GM06990 (cell line): ENCODE measurements around the gene LAT.

Source experiments
- DNase-seq: peaks from one replicate; pipeline ENCODE4 v3.0.0-alpha.2; 2011; ENCODE audit not compliant: insufficient read length; ENCODE audit errors: extremely low read depth
- H3K27me3 ChIP-seq: replicated peaks from 2 replicates; pipeline ENCODE4 v1.6.0; 2011; ENCODE audit warnings: low read length; ENCODE audit not compliant: control insufficient read depth, insufficient read depth
- H3K36me3 ChIP-seq: 2 replicates; pipeline ENCODE4 v1.5.1; 2011; ENCODE audit warnings: low read length; ENCODE audit not compliant: control insufficient read depth, insufficient read depth
- H3K4me3 ChIP-seq: replicated peaks from 2 replicates; pipeline ENCODE4 v1.5.1; 2011; ENCODE audit warnings: low read depth, mild to moderate bottlenecking, control low read depth, low read length
- TF ChIP-seq, protein P1 (sequence below): IDR thresholded peaks from 2 replicates; pipeline ENCODE4 v1.5.1; 2011; ENCODE audit warnings: low read length, control low read depth, mild to moderate bottlenecking, inconsistent platforms; ENCODE audit not compliant: insufficient read depth, poor library complexity, severe bottlenecking

LAT gene

DNA sequence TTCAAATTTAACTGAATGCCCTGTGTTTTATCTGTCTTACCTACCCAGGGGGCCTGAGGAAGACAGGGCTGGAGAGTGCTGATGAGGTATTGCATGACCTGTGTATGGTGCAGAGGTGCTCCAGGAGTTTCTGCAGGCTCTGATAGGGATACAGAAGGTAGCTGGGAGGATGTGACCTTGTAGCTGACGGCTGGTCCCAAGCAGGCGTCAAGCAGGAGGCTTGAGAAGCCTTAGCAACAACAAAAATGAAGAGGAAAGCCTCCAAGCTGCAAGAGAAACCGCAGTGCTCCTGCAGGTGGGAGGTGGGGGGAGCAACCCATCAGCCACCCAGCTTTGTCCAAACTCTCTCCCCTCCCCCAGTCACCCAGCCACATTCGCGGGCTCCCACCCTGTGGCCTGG lies 40.4 kb downstream of the LAT start:
- DNase-seq: no peak
- no peaks in the 10 kb centered on the region for H3K36me3 ChIP-seq
- no peak overlapping the region for H3K4me3 ChIP-seq
- H3K27me3 ChIP-seq: no peaks in the 10 kb centered on the region
- TF ChIP-seq, protein P1, sequence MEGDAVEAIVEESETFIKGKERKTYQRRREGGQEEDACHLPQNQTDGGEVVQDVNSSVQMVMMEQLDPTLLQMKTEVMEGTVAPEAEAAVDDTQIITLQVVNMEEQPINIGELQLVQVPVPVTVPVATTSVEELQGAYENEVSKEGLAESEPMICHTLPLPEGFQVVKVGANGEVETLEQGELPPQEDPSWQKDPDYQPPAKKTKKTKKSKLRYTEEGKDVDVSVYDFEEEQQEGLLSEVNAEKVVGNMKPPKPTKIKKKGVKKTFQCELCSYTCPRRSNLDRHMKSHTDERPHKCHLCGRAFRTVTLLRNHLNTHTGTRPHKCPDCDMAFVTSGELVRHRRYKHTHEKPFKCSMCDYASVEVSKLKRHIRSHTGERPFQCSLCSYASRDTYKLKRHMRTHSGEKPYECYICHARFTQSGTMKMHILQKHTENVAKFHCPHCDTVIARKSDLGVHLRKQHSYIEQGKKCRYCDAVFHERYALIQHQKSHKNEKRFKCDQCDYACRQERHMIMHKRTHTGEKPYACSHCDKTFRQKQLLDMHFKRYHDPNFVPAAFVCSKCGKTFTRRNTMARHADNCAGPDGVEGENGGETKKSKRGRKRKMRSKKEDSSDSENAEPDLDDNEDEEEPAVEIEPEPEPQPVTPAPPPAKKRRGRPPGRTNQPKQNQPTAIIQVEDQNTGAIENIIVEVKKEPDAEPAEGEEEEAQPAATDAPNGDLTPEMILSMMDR: no peak

GRCh38 chr16:29025735-29026134 lies 40.9 kb downstream of the LAT start:
- TF ChIP-seq, protein P1: no peak
- Histone ChIP-seq H3K27me3 (no peaks in the 10 kb centered on the region), H3K4me3 (no peak overlapping the region), H3K36me3 (no peaks in the 10 kb centered on the region)
- no peak for DNase-seq

GRCh38 chr16:29028457-29029167 lies 43.8 kb downstream of the LAT start:
- TF ChIP-seq, protein P1: no peak
- no peak for DNase-seq

GRCh38 chr16:29029168-29029994 lies 44.5 kb downstream of the LAT start:
- Histone ChIP-seq H3K27me3 (no peaks in the 10 kb centered on the region), H3K36me3 (no peaks in the 10 kb centered on the region), H3K4me3 (no peak overlapping the region)
- TF ChIP-seq, protein P1: no peak
- DNase-seq: peak; percentile 51

More at GRCh38 chr16:29028457-29029167, 43.8 kb downstream of the LAT start:
- H3K36me3 ChIP-seq: no peaks in the 10 kb centered on the region
- no peaks in the 10 kb centered on the region for H3K27me3 ChIP-seq
- no peak overlapping the region for H3K4me3 ChIP-seq

GRCh38 chr16:29030086-29030840 lies 45.4 kb downstream of the LAT start:
- Histone ChIP-seq H3K36me3 (no peaks in the 10 kb centered on the region), H3K4me3 (no peak overlapping the region), H3K27me3 (no peaks in the 10 kb centered on the region)
- no peak for DNase-seq
- TF ChIP-seq, protein P1: no peak
